Testis (tissue), 2 donors: ENCODE measurements around the gene SOWAHB.

Experiments
- POLR2A ChIP-seq: fragments of 450-650 bp; IDR thresholded peaks from one replicate; pipeline ENCODE4 v1.6.1; 2017; ENCODE audit warnings: antibody characterized with exemption, mild to moderate bottlenecking, moderate library complexity
- TF ChIP-seq, protein P1 (sequence below), 3 experiments: fragments of 450-650 bp in 2 of 3; fragments of 200-600 bp in 1 of 3; sonication (generic) in 1 of 3; IDR thresholded peaks; one replicate each; pipeline ENCODE4 v1.5.1; 2016 to 2019; ENCODE audit warnings: antibody characterized with exemption in 3 of 3, mild to moderate bottlenecking in 2 of 3, moderate library complexity in 1 of 3

DNA sequence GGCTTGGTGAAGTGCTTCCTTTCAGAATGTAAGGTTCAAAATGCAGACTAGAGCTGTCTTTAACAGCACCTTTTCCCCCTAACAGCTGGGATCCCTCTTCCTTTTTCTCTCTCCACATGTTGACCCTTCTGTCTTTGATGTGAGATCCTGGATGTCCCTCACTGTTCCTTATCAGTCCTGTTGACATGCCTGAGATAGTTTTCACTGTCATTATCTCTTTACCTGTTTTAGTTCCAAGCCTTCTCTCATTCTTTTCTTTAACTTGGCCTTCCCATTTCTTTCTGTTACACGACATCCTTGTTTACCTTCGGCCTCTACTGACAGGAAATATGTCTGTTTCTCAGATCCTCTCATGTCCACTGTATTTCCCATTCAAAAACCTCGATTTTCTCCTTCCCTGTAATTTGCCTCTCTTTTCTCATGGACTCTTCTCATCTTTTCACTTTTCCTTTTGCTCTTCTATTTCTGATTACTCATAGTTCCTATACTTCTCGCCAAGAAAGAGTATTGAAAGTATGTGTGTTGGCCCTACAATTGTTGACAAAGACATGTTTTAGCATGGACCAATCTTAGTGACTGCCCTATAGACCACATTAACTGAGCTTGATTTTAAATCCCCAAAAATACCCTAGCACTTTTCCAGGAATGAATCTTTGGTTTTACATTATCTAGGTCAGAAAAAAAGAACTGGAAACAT lies 1.2 kb upstream of the SOWAHB start:
- TF ChIP-seq, protein P1, sequence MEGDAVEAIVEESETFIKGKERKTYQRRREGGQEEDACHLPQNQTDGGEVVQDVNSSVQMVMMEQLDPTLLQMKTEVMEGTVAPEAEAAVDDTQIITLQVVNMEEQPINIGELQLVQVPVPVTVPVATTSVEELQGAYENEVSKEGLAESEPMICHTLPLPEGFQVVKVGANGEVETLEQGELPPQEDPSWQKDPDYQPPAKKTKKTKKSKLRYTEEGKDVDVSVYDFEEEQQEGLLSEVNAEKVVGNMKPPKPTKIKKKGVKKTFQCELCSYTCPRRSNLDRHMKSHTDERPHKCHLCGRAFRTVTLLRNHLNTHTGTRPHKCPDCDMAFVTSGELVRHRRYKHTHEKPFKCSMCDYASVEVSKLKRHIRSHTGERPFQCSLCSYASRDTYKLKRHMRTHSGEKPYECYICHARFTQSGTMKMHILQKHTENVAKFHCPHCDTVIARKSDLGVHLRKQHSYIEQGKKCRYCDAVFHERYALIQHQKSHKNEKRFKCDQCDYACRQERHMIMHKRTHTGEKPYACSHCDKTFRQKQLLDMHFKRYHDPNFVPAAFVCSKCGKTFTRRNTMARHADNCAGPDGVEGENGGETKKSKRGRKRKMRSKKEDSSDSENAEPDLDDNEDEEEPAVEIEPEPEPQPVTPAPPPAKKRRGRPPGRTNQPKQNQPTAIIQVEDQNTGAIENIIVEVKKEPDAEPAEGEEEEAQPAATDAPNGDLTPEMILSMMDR (IDR thresholded peaks at IDR 0.05) = no peak
- no peak for TF ChIP-seq POLR2A
